AG04449 (cell line): ENCODE data around the gene CDR2.
"Not testable (repeated sequence)": the region's sequence is repeated elsewhere in the genome, so short reads cannot be mapped to it uniquely, and the experiment has no call there.

Experiments
- CTCF ChIA-PET: fragments of 350-600 bp; formaldehyde crosslinking; extraction: SDS; loops from one replicate; lab custom pipeline; 2021; ENCODE audit warnings: antibody characterized with exemption; lab: Yijun Ruan, JAX
- POLR2A ChIA-PET: fragments of 400-600, 350-600 bp; formaldehyde crosslinking; extraction: SDS; loops from one replicate; lab custom pipeline; 2020; ENCODE audit warnings: antibody characterized with exemption, inconsistent platforms; lab: Yijun Ruan, JAX
- DNase-seq: peaks from one replicate; pipeline ENCODE4 v3.0.0-alpha.2; 2010; ENCODE audit warnings: low read depth, low spot score
- H3K4me3 ChIP-seq: 2 replicates; pipeline ENCODE4 v1.5.1; 2011; ENCODE audit warnings: low read depth, mild to moderate bottlenecking, control low read depth, low read length
- TF ChIP-seq, protein P1 (sequence below): IDR thresholded peaks from one replicate; pipeline ENCODE4 v1.5.1; 2011; ENCODE audit warnings: mild to moderate bottlenecking, moderate library complexity, low read length, control low read depth, inconsistent platforms; ENCODE audit not compliant: insufficient read depth; ENCODE audit errors: missing control alignments

The CDR2 gene

DNA sequence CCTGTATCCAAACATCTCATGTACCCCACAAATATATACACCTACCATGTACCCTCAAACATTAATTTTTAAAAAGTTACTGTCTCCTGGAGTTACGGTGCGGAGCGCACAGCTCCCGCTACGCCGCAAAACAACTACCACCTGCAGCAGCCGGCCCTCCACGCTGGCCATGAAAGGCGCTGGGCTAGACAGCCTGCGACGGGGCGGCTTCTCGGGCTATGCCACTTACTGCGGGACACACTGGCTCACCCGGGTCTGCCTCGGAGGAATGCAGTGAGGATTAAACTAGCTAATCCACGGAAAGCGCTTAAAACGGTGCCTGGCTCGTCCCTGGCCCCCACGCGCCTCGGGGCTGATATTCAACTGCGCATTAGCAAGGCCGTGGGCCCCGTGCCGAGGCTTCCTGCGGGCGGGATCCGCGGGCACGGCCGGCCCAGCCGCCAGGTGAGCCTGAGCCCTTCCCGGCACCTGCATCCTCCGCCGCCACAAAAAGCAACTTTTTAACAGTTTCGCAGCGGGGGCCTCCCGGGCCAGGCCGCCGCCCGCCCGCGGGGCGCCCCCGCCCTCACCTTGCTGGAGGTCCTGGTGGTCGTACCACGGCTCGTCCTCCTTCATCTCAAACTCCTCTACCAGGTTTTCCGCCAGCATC, 633 bp downstream of the CDR2 start:
- TF ChIP-seq, protein P1, sequence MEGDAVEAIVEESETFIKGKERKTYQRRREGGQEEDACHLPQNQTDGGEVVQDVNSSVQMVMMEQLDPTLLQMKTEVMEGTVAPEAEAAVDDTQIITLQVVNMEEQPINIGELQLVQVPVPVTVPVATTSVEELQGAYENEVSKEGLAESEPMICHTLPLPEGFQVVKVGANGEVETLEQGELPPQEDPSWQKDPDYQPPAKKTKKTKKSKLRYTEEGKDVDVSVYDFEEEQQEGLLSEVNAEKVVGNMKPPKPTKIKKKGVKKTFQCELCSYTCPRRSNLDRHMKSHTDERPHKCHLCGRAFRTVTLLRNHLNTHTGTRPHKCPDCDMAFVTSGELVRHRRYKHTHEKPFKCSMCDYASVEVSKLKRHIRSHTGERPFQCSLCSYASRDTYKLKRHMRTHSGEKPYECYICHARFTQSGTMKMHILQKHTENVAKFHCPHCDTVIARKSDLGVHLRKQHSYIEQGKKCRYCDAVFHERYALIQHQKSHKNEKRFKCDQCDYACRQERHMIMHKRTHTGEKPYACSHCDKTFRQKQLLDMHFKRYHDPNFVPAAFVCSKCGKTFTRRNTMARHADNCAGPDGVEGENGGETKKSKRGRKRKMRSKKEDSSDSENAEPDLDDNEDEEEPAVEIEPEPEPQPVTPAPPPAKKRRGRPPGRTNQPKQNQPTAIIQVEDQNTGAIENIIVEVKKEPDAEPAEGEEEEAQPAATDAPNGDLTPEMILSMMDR, result no peak
- POLR2A ChIA-PET, result interaction anchor here (0.7 to 1.2 kb wide), 3 partner anchors 14 to 64 kb away, joined by 3 to 4 read pairs (median 3); no protein-coding TSS in a partner anchor
- peak overlapping the region; percentile 79 for H3K4me3 ChIP-seq
- no peak for DNase-seq
- CTCF ChIA-PET, result interaction anchor here (1.0 to 1.4 kb wide), 2 partner anchors 22 to 23 kb away, joined by 3 read pairs; no protein-coding TSS in a partner anchor

DNA sequence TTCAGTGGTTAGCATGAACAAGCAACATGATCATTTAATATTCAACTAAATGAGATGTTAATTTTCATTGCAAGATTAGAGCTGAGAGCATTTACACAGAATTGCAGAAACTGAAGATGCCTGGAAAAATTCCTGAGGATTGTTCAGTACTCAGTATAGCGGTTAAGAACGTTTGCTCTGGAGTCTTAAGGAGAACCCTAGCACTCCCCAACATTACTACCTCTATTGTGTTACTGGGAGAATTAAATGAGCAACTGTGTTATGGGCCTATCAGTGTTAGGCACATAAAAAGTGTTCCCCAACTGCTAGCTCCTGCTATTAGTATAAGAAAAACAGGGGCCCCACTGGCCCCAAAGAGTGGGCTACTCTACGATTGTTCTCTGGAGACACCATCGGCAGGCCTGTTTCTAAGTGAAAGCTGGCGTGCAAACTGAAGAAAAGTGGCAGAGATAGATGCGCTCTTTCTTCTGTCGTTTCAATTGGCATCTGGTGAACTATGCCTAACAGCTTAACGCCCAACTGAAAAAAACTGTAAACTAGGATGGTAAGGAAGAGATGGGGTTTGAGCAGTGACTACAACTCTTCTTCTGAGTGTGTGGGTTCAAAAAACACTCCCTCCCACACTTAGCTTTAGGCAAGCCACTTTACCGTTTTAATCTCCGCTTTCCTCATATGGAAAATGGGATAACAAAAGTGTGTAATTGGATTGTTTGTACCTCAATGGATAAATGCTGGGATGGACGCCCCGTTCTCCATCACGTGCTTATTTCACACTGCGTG, 1.3 kb downstream of the CDR2 start:
- TF ChIP-seq, protein P1, result no peak
- peak overlapping the region; percentile 79 for H3K4me3 ChIP-seq
- CTCF ChIA-PET, result interaction anchor here (1.0 to 1.4 kb wide), 3 partner anchors 23 to 52 kb away, joined by 3 to 5 read pairs (median 3); no protein-coding TSS in a partner anchor
- POLR2A ChIA-PET, result interaction anchor here (0.7 to 1.2 kb wide), 4 partner anchors 14 to 64 kb away, joined by 3 to 4 read pairs (median 4); no protein-coding TSS in a partner anchor
- no peak for DNase-seq

- TF ChIP-seq, protein P1, result no peak
- DNase-seq, result peak; percentile 42
- ChIA-PET CTCF (interaction anchor here (0.7 kb wide), 1 partner anchor 49 kb away, joined by 3 read pairs; no protein-coding TSS in a partner anchor), POLR2A (interaction anchor here (1.1 to 1.5 kb wide), 2 partner anchors 27 to 32 kb away, joined by 4 to 6 read pairs; no protein-coding TSS in a partner anchor)
- no peak overlapping the region for H3K4me3 ChIP-seq
Observed at GRCh38 chr16:22370038-22370820, 4.2 kb downstream of the CDR2 start.

GRCh38 chr16:22369221-22369811, 5.1 kb downstream of the CDR2 start:
- no peak for DNase-seq
- TF ChIP-seq, protein P1, result no peak
- no peak overlapping the region for H3K4me3 ChIP-seq
- ChIA-PET CTCF (interaction anchor here (0.7 kb wide), 1 partner anchor 48 kb away, joined by 3 read pairs; no protein-coding TSS in a partner anchor), POLR2A (interaction anchor here (1.1 to 1.5 kb wide), 2 partner anchors 28 to 33 kb away, joined by 4 to 6 read pairs; no protein-coding TSS in a partner anchor)

- POLR2A ChIA-PET, H3K4me3 ChIP-seq, DNase-seq, CTCF ChIA-PET: not testable (repeated sequence)
Observed at GRCh38 chr16:22368200-22368826, 6.1 kb downstream of the CDR2 start.
